Measurements from ENCODE around the gene C5.

The C5 gene

DNA sequence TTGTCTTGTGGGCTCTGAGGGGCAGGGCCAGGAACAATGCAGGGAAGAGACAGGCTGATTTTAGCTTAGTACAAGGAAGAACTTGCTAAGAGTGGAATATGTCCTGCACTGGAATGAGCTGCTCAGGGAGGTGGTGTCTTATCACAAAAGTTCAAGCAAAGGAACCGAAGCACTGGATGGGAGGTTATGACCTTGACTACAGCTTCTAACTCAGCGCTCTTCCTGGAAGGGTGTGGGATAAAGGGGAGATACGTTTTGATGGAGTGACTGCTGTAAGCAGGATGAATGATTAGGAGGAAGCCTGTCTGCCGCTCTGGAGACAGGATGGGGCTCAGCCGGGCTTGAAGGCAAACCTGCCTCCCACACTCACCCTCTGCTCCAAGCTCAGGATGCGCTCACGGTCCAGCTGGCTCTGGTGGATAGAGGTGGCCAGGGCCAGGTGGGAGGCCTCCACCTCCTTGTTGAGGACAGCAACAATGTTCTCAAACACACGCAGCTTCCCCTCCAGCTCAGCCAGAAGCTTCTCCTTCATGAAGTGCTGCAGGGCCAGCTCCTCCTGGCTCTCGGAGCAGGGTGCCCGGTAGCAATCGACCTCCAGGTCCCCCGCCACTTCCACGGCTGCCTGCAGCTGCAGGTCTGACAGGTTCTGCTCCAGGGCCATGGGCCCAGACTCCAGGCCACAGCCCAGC, 137.0 kb downstream of the C5 start:
- DNase-seq (ENCODE audit: insufficient read length, low spot score) (no peak), FAIRE-seq (no peak)
- TF ChIP-seq POLR2AphosphoS5 (IDR thresholded peaks at IDR 0.05; ENCODE audit: low read depth, low read length) (peak; percentile 71), TAF1 (IDR thresholded peaks at IDR 0.05; ENCODE audit: low read depth, low read length) (no peak), POU2F2 (IDR thresholded peaks at IDR 0.05; ENCODE audit: low read depth, low read length) (no peak), SPI1 (IDR thresholded peaks at IDR 0.05; ENCODE audit: low read depth, low read length) (no peak), POLR2A (IDR thresholded peaks at IDR 0.05; ENCODE audit: low read depth, low read length) (no peak; the same call in 1 of the 2 replicates), PAX5 (IDR thresholded peaks at IDR 0.05; ENCODE audit: insufficient read depth, low read length, severe bottlenecking) (no peak)

- FAIRE-seq = no peak
- DNase-seq (ENCODE audit: insufficient read length, low spot score) = no peak
- TF ChIP-seq POLR2AphosphoS5 (IDR thresholded peaks at IDR 0.05; ENCODE audit: low read depth, low read length) = peak; percentile 81
- TF ChIP-seq POLR2A (IDR thresholded peaks at IDR 0.05; ENCODE audit: low read depth, low read length) = 0 out of 2 replicates have a peak, but pooled peaks have one; percentile 16
- TF ChIP-seq POU2F2 (IDR thresholded peaks at IDR 0.05; ENCODE audit: low read depth, low read length) = no peak
Observed at GRCh38 chr9:120911295-120911837, 138.7 kb downstream of the C5 start.

- no peak for DNase-seq (ENCODE audit: insufficient read length, low spot score)
- no peak for TF ChIP-seq TAF1 (IDR thresholded peaks at IDR 0.05; ENCODE audit: low read depth, low read length)
- no peak for TF ChIP-seq SPI1 (IDR thresholded peaks at IDR 0.05; ENCODE audit: low read depth, low read length)
- no peak for TF ChIP-seq POLR2A (IDR thresholded peaks at IDR 0.05; ENCODE audit: low read depth, low read length)
- no peak for TF ChIP-seq PAX5 (IDR thresholded peaks at IDR 0.05; ENCODE audit: insufficient read depth, low read length, severe bottlenecking)
- TF ChIP-seq POLR2AphosphoS5 (IDR thresholded peaks at IDR 0.05; ENCODE audit: low read depth, low read length) = no peak
- TF ChIP-seq POU2F2 (IDR thresholded peaks at IDR 0.05; ENCODE audit: low read depth, low read length) = no peak
- FAIRE-seq = no peak
Observed at GRCh38 chr9:120910643-120911042, 139.4 kb downstream of the C5 start.

DNA sequence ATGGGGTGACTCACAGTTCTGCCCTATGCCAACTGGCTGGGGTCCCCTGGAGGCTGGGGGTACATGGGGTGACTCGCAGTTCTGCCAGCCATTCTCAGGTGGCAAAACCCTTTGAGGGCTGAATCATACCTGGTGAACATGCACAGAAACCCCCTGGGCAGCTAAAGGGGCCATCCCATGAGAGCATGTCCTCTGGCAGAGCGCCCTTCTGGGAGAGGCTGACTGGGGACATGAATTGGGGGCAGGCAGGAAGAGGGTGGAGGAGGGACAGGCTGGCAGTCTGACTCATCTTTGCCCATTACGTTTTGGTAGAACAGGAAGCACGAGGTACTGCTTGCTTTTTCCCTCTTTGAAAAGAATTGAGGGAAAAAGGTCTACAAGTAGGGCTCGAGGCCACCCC, 140.2 kb downstream of the C5 start:
- DNase-seq (ENCODE audit: insufficient read length, low spot score) (no peak), FAIRE-seq (no peak)
- TF ChIP-seq POU2F2 (IDR thresholded peaks at IDR 0.05; ENCODE audit: low read depth, low read length) = no peak
- no peak for TF ChIP-seq POLR2A (IDR thresholded peaks at IDR 0.05; ENCODE audit: low read depth, low read length)
- no peak for TF ChIP-seq PAX5 (IDR thresholded peaks at IDR 0.05; ENCODE audit: insufficient read depth, low read length, severe bottlenecking)
- TF ChIP-seq SPI1 (IDR thresholded peaks at IDR 0.05; ENCODE audit: low read depth, low read length) = no peak
- no peak for TF ChIP-seq POLR2AphosphoS5 (IDR thresholded peaks at IDR 0.05; ENCODE audit: low read depth, low read length)
- no peak for TF ChIP-seq TAF1 (IDR thresholded peaks at IDR 0.05; ENCODE audit: low read depth, low read length)

DNA sequence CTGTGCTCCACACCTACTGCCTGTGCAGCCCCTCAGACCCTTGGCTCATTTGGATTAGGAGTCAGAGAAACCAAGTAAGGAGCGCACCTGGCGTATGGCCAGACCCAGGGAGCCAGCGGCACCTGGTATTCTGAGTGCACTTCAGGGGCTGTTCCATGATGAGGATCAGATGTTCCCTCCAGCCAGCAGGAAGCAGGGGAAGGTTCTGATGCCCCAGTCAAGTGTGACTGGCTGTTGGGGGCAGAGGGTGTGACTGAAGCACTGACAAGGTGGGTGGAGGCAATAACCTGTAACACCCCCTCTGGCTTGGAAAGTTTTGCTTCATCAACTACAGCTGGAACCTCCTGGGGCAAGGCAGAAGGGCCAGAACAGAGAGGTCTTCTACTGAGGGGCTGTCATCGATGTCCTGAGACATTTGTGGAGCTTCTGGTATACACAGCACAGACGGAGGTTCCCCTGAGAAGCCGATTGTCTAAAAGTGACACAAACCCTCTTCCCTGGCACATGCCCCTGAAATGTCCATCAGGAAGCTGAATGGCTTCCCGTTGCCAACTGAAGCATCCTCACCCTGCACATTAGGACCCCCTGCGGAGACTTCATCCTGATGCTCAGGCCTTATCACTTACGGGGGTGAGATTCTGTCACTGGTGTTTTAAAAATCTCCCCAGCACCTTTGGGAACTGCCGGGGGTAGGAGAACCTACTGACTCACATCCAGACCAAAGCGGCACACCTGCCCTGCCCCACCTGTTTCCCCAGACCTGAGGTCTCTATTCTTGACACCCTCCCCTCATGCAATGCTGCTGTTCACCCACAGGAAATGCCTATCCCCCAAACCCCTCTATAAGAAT, 144.5 kb downstream of the C5 start:
- peak; percentile 56 for FAIRE-seq
- TF ChIP-seq SPI1 (IDR thresholded peaks at IDR 0.05; ENCODE audit: low read depth, low read length) (no peak), POLR2A (IDR thresholded peaks at IDR 0.05; ENCODE audit: low read depth, low read length) (no peak; the same call in 1 of the 2 replicates), POLR2AphosphoS5 (IDR thresholded peaks at IDR 0.05; ENCODE audit: low read depth, low read length) (no peak), POU2F2 (IDR thresholded peaks at IDR 0.05; ENCODE audit: low read depth, low read length) (no peak), TAF1 (IDR thresholded peaks at IDR 0.05; ENCODE audit: low read depth, low read length) (no peak), PAX5 (IDR thresholded peaks at IDR 0.05; ENCODE audit: insufficient read depth, low read length, severe bottlenecking) (no peak)
- no peak for DNase-seq (ENCODE audit: insufficient read length, low spot score)

GRCh38 chr9:120904978-120905301, 145.1 kb downstream of the C5 start:
- DNase-seq (ENCODE audit: insufficient read length, low spot score) (no peak), FAIRE-seq (no peak)
- TF ChIP-seq POLR2AphosphoS5 (IDR thresholded peaks at IDR 0.05; ENCODE audit: low read depth, low read length) (no peak), POU2F2 (IDR thresholded peaks at IDR 0.05; ENCODE audit: low read depth, low read length) (no peak), TAF1 (IDR thresholded peaks at IDR 0.05; ENCODE audit: low read depth, low read length) (no peak), POLR2A (IDR thresholded peaks at IDR 0.05; ENCODE audit: low read depth, low read length) (no peak), SPI1 (IDR thresholded peaks at IDR 0.05; ENCODE audit: low read depth, low read length) (no peak), PAX5 (IDR thresholded peaks at IDR 0.05; ENCODE audit: insufficient read depth, low read length, severe bottlenecking) (no peak)

DNA sequence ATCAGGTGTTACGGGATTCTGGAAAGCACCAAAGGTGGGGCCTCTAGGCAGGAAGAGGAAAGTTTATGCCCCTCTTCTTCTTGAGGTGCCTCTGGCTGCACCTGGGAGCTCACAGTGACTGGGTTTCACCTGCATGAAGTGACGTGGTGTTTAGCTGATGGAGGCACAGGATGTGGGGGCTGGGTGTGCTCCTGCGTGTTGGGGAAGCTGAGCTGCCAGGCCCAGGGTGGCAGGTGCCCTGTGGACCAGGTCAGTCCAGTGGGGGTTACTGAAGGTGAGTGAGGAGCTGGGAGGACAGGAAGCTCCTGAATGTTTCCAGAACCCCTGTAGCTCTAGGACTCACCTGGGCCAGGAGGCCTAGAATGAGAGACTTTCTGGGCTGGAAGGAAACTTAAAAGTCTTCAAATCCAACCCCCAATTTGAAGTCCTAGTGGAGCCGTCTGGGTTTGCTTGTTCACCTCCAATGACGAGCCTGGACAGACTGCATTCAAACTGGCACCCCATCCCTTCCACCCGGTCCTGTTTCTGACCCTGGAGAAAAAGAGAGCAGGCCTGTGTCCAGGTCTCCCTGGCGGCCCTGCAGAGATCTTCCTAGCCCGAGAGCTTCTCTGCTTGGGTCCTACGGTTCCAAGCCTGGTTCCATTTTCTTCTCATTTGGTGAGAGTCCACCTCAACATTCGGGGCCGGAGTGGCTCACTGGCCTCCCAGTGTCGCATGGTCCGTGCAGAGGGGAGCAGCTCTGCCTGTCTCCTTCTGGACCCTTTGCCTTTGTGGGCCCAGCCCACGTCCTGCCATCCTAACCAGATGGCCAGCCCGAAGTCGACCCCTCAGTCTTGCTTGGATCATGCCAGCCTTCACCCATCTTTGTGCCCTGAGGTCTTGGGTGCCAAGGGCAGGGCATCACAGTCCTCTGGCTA, 145.8 kb downstream of the C5 start:
- TF ChIP-seq SPI1 (IDR thresholded peaks at IDR 0.05; ENCODE audit: low read depth, low read length) (no peak), PAX5 (IDR thresholded peaks at IDR 0.05; ENCODE audit: insufficient read depth, low read length, severe bottlenecking) (no peak), TAF1 (IDR thresholded peaks at IDR 0.05; ENCODE audit: low read depth, low read length) (no peak), POU2F2 (IDR thresholded peaks at IDR 0.05; ENCODE audit: low read depth, low read length) (no peak), POLR2A (IDR thresholded peaks at IDR 0.05; ENCODE audit: low read depth, low read length) (peak; percentile 49), POLR2AphosphoS5 (IDR thresholded peaks at IDR 0.05; ENCODE audit: low read depth, low read length) (peak; percentile 71)
- DNase-seq (ENCODE audit: insufficient read length, low spot score) (no peak), FAIRE-seq (no peak)

- DNase-seq (ENCODE audit: insufficient read length, low spot score) (no peak), FAIRE-seq (no peak)
- TF ChIP-seq TAF1 (IDR thresholded peaks at IDR 0.05; ENCODE audit: low read depth, low read length) (no peak), POLR2A (IDR thresholded peaks at IDR 0.05; ENCODE audit: low read depth, low read length) (no peak), PAX5 (IDR thresholded peaks at IDR 0.05; ENCODE audit: insufficient read depth, low read length, severe bottlenecking) (no peak), POLR2AphosphoS5 (IDR thresholded peaks at IDR 0.05; ENCODE audit: low read depth, low read length) (peak; percentile 57)
Observed at GRCh38 chr9:120902569-120903535, 147.2 kb downstream of the C5 start.
